Panc1 (cell line): ENCODE results near the gene ACTR3.

ENCODE experiments used
- POLR2AphosphoS5 ChIP-seq: IDR thresholded peaks from 2 replicates; pipeline ENCODE4 v1.6.1; 2012; ENCODE audit warnings: mild to moderate bottlenecking, low read depth, low read length, moderate library complexity
- SIN3A ChIP-seq: IDR thresholded peaks from 2 replicates; pipeline ENCODE4 v1.6.1; 2012; ENCODE audit warnings: low read depth, mild to moderate bottlenecking, low read length, moderate library complexity, borderline replicate concordance; ENCODE audit not compliant: insufficient read depth
- TCF7L2 ChIP-seq: IDR thresholded peaks from 2 replicates; pipeline ENCODE4 v1.6.1; 2011; ENCODE audit warnings: mild to moderate bottlenecking, low read depth, low read length, inconsistent platforms
- TF ChIP-seq, protein P1 (sequence below): fragments of 450-650 bp; IDR thresholded peaks from 2 replicates; pipeline ENCODE4 v1.5.1; 2017; ENCODE audit warnings: mild to moderate bottlenecking
- TF ChIP-seq, protein P2 (sequence below), 2 experiments: IDR thresholded peaks; 2 replicates each; pipeline ENCODE4 v1.6.1; 2011 to 2012; ENCODE audit warnings: low read depth in 2 of 2, control low read depth in 1 of 2, low read length in 1 of 2, mild to moderate bottlenecking in 1 of 2, moderate library complexity in 1 of 2; ENCODE audit not compliant: insufficient read depth in 1 of 2

- TF ChIP-seq, protein P1, sequence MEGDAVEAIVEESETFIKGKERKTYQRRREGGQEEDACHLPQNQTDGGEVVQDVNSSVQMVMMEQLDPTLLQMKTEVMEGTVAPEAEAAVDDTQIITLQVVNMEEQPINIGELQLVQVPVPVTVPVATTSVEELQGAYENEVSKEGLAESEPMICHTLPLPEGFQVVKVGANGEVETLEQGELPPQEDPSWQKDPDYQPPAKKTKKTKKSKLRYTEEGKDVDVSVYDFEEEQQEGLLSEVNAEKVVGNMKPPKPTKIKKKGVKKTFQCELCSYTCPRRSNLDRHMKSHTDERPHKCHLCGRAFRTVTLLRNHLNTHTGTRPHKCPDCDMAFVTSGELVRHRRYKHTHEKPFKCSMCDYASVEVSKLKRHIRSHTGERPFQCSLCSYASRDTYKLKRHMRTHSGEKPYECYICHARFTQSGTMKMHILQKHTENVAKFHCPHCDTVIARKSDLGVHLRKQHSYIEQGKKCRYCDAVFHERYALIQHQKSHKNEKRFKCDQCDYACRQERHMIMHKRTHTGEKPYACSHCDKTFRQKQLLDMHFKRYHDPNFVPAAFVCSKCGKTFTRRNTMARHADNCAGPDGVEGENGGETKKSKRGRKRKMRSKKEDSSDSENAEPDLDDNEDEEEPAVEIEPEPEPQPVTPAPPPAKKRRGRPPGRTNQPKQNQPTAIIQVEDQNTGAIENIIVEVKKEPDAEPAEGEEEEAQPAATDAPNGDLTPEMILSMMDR: no peak
- TF ChIP-seq, protein P2, sequence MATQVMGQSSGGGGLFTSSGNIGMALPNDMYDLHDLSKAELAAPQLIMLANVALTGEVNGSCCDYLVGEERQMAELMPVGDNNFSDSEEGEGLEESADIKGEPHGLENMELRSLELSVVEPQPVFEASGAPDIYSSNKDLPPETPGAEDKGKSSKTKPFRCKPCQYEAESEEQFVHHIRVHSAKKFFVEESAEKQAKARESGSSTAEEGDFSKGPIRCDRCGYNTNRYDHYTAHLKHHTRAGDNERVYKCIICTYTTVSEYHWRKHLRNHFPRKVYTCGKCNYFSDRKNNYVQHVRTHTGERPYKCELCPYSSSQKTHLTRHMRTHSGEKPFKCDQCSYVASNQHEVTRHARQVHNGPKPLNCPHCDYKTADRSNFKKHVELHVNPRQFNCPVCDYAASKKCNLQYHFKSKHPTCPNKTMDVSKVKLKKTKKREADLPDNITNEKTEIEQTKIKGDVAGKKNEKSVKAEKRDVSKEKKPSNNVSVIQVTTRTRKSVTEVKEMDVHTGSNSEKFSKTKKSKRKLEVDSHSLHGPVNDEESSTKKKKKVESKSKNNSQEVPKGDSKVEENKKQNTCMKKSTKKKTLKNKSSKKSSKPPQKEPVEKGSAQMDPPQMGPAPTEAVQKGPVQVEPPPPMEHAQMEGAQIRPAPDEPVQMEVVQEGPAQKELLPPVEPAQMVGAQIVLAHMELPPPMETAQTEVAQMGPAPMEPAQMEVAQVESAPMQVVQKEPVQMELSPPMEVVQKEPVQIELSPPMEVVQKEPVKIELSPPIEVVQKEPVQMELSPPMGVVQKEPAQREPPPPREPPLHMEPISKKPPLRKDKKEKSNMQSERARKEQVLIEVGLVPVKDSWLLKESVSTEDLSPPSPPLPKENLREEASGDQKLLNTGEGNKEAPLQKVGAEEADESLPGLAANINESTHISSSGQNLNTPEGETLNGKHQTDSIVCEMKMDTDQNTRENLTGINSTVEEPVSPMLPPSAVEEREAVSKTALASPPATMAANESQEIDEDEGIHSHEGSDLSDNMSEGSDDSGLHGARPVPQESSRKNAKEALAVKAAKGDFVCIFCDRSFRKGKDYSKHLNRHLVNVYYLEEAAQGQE (IDR thresholded peaks at IDR 0.05; ENCODE audit: insufficient read depth in 1 of 2, low read depth in 2 of 2, low read length in 1 of 2): no peak
- TF ChIP-seq TCF7L2 (no peak), POLR2AphosphoS5 (no peak), SIN3A (no peak)
These were observed 112.0 kb downstream of the ACTR3 start for GRCh38 chr2:114001937-114002336.
